Natural killer cell (primary cell): ENCODE results near the gene ESR2. TPM values are rescaled to one million over a fixed set of nuclear protein-coding genes. Genes with fewer than 3 reads are reported as not detected.

Experiments
- ATAC-seq, 3 donors: fragments of 150-1000 bp in 2 of 3; fragments of 200-7000 bp in 1 of 3; cut with Tn5 transposase; 1 replicate in 1 of 3; 2 replicates in 2 of 3; pipeline ENCODE4 v1.10.0; 2021; ENCODE audit warnings: mild to moderate bottlenecking in 2 of 3, moderate library complexity in 2 of 3
- DNase-seq, 2 donors: peaks; one replicate each; pipeline versions ENCODE4 v3.0.0 to v3.0.0-alpha.2; 2013 to 2021; ENCODE audit warnings: mixed read lengths in 1 of 2
- H3K27ac ChIP-seq: one replicate; pipeline ENCODE4 v1.5.1; 2013; ENCODE audit warnings: mild to moderate bottlenecking, low read length
- H3K27me3 ChIP-seq: one replicate; pipeline ENCODE4 v1.6.1; 2013; ENCODE audit warnings: low read length; ENCODE audit not compliant: control insufficient read depth, insufficient read depth
- H3K36me3 ChIP-seq: one replicate; pipeline ENCODE4 v1.6.1; 2013; ENCODE audit warnings: low read length; ENCODE audit not compliant: control insufficient read depth, insufficient read depth
- H3K4me1 ChIP-seq: one replicate; pipeline ENCODE4 v1.6.1; 2013; ENCODE audit warnings: low read length; ENCODE audit not compliant: control insufficient read depth, insufficient read depth
- H3K4me3 ChIP-seq: one replicate; pipeline ENCODE4 v1.5.1; 2013; ENCODE audit warnings: low read length
- H3K9me3 ChIP-seq: one replicate; pipeline ENCODE4 v1.6.1; 2013; ENCODE audit warnings: low read length; ENCODE audit not compliant: control insufficient read depth, insufficient read depth
- H3K27ac Mint-ChIP-seq, 2 donors: one replicate each; pipeline ENCODE4 v1.8.0; 2022; ENCODE audit warnings: mild to moderate bottlenecking in 2 of 2, mixed read lengths in 2 of 2, moderate library complexity in 1 of 2
- H3K27me3 Mint-ChIP-seq, 2 donors: one replicate each; pipeline ENCODE4 v1.8.0; 2022; ENCODE audit warnings: low read depth in 2 of 2, mixed read lengths in 2 of 2
- H3K36me3 Mint-ChIP-seq: one replicate; pipeline ENCODE4 v1.8.0; 2022; ENCODE audit warnings: mixed read lengths
- H3K4me1 Mint-ChIP-seq, 2 donors: one replicate each; pipeline ENCODE4 v1.8.0; 2022; ENCODE audit warnings: mixed read lengths in 2 of 2
- H3K4me3 Mint-ChIP-seq: one replicate; pipeline ENCODE4 v1.8.0; 2022; ENCODE audit warnings: mild to moderate bottlenecking, moderate library complexity, mixed read lengths
- H3K9me3 Mint-ChIP-seq, 2 donors: one replicate each; pipeline ENCODE4 v1.8.0; 2022; ENCODE audit warnings: mixed read lengths in 2 of 2
- WGBS: methylation state at CpG from one replicate; pipeline ENCODE4 v1.1.7; 2013; ENCODE audit warnings: missing lambda C conversion rate; ENCODE audit not compliant: insufficient coverage; 5-methylcytosine and 5-hydroxymethylcytosine counted together
- intact Hi-C: fragments of 100-400 bp; cut with micrococcal nuclease; formaldehyde crosslinking; loops from one replicate; pipeline ENCODE4 v1.14.2; 2022
- total RNA-seq, 4 donors: library from RNA; stranded (reverse); fragments of 120-200 nt in 1 of 4; gene quantifications; one replicate each; pipeline versions ENCODE4 v1.2.3 to v1.2.4, GENCODE V29; 2013 to 2022
- TF ChIP-seq, protein P1 (sequence below): fragments of 200-600 bp; IDR thresholded peaks from one replicate; pipeline ENCODE4 v1.8.0; 2022; ENCODE audit warnings: antibody characterized with exemption

The ESR2 gene
- total RNA-seq, 3 donors from 2014 or later (not counting 1 experiment from before 2014, with no cell fraction given): 0.53 TPM; not detected in 2

DNA sequence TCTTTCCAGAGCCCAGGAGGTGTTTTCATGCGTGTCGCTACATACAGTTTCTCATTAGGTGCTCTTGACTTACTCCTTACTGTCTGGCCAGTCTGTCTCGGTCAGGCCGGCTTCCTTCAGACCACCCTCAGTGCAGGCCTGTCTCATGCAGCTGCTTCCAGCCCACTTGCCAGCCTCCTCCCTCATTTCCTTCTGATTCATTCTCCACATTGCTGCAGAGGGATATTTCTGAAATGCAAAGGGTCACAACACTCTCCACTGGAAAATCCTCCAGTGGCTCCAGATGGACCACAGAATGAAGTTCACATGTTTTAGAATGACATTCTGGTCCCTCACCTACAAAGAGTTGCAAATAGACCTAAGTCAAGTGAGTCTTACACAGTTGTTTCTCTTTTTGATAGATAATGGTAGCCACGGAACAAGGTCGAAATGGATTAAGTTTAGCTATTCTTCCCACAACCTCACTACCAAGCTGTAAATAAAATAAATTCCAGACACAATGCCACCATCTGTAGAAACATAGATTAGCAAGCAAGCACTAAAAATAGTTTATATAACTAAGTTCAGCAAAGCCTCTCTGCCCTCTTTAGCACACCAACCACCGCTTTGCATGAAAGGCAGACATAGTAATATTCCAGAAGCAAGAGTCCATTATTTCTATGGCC lies 146.9 kb downstream of the ESR2 start:
- H3K4me3 Mint-ChIP-seq: no peak overlapping the region
- H3K4me1 Mint-ChIP-seq: no peaks in the 10 kb centered on the region
- no peak overlapping the region for H3K4me3 ChIP-seq
- no peaks in the 10 kb centered on the region for H3K9me3 Mint-ChIP-seq
- no peaks in the 10 kb centered on the region for H3K4me1 ChIP-seq
- no peaks in the 10 kb centered on the region for H3K27me3 ChIP-seq
- ATAC-seq: no peak
- intact Hi-C loops: loop anchor here (5.0 kb wide), 1 partner anchor 155 kb away; no protein-coding TSS in a partner anchor
- peaks cover 41% of the 10 kb centered on the region for H3K36me3 ChIP-seq
- peaks cover 45% of the 10 kb centered on the region for H3K36me3 Mint-ChIP-seq
- DNase-seq: no peak
- peak overlapping the region in 1 of 2 donors; percentile 66 for H3K27ac Mint-ChIP-seq
- H3K27me3 Mint-ChIP-seq: no peaks in the 10 kb centered on the region
- no peaks in the 10 kb centered on the region for H3K9me3 ChIP-seq
- TF ChIP-seq, protein P1, sequence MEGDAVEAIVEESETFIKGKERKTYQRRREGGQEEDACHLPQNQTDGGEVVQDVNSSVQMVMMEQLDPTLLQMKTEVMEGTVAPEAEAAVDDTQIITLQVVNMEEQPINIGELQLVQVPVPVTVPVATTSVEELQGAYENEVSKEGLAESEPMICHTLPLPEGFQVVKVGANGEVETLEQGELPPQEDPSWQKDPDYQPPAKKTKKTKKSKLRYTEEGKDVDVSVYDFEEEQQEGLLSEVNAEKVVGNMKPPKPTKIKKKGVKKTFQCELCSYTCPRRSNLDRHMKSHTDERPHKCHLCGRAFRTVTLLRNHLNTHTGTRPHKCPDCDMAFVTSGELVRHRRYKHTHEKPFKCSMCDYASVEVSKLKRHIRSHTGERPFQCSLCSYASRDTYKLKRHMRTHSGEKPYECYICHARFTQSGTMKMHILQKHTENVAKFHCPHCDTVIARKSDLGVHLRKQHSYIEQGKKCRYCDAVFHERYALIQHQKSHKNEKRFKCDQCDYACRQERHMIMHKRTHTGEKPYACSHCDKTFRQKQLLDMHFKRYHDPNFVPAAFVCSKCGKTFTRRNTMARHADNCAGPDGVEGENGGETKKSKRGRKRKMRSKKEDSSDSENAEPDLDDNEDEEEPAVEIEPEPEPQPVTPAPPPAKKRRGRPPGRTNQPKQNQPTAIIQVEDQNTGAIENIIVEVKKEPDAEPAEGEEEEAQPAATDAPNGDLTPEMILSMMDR: no peak
- 98% methylated on average over 7 of the region's 7 CpGs for WGBS
- H3K27ac ChIP-seq: no peak overlapping the region

DNA sequence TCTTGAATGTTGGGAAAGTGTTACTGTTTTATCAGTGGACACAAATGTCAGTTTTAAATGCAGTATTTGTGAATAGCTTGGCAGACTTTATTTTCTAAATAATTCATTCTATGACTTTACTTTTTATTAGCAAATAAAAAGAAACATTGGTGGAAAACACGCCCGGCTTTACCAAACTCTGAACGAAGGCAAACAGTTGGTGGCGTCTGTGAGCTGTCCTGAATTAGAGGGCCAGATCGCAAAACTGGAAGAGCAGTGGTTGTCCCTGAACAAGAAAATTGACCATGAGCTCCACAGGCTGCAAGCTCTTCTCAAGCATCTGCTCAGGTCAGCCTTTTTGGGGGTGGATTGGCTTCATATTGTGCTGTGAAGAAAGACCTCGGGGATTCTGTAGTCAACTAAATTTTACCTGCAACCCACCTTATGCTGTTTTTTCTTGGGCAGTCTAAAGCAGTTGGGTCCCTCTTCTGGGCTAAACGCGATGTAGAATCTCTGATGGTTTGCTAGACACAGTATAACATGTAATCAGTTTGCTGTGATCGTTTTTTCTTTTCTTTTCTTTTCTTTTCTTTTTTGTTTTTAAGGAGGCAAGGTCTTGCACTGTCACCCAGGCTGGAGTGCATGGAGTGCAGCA lies 156.4 kb downstream of the ESR2 start:
- ATAC-seq: no peak
- Histone ChIP-seq H3K27me3 (no peaks in the 10 kb centered on the region), H3K4me1 (no peaks in the 10 kb centered on the region), H3K27ac (no peak overlapping the region), H3K9me3 (no peaks in the 10 kb centered on the region), H3K36me3 (peaks cover 74% of the 10 kb centered on the region), H3K4me3 (no peak overlapping the region)
- H3K4me1 Mint-ChIP-seq: no peaks in the 10 kb centered on the region
- peak overlapping the region in 1 of 2 donors; percentile 36 for H3K27ac Mint-ChIP-seq
- DNase-seq: no peak
- WGBS: 90% methylated on average over 9 of the region's 9 CpGs
- TF ChIP-seq, protein P1: no peak
- intact Hi-C loops: no loop called here
- H3K9me3 Mint-ChIP-seq: no peaks in the 10 kb centered on the region
- peaks cover 18% of the 10 kb centered on the region for H3K36me3 Mint-ChIP-seq
- H3K27me3 Mint-ChIP-seq: no peaks in the 10 kb centered on the region
- no peak overlapping the region for H3K4me3 Mint-ChIP-seq

DNA sequence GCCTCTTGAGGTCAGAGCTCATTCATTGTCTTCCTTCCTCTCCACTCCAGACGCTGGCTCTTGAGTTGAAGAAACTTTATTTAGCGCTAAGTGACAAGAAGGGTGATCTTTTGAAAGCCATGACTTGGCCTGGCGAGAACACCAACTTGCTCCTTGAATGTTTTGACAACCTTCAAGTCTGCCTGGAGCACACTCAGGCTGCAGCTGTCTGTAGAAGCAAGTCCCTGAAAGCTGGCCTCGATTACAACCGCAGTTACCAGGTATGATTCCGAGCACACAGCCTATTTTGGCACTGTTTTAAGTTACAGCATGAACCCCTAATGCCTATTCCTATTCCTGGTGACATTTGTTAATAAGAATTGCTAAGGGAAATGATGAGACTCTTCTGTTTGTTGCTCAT lies 167.6 kb downstream of the ESR2 start:
- no peak overlapping the region for H3K4me3 Mint-ChIP-seq
- Histone ChIP-seq H3K27me3 (no peaks in the 10 kb centered on the region), H3K36me3 (peaks cover 83% of the 10 kb centered on the region), H3K27ac (no peak overlapping the region), H3K9me3 (no peaks in the 10 kb centered on the region), H3K4me1 (no peaks in the 10 kb centered on the region), H3K4me3 (no peak overlapping the region)
- no peak for DNase-seq
- H3K27me3 Mint-ChIP-seq: no peaks in the 10 kb centered on the region
- H3K9me3 Mint-ChIP-seq: no peaks in the 10 kb centered on the region
- no peak for ATAC-seq
- H3K27ac Mint-ChIP-seq: no peak overlapping the region
- no peaks in the 10 kb centered on the region for H3K4me1 Mint-ChIP-seq
- WGBS: 96% methylated on average over 6 of the region's 6 CpGs
- H3K36me3 Mint-ChIP-seq: peaks cover 22% of the 10 kb centered on the region
- intact Hi-C loops: no loop called here
- TF ChIP-seq, protein P1: no peak
